HG03432 (cell line): Measurements from ENCODE around the gene MACROD2.

Experiments
- ATAC-seq: cut with Tn5 transposase; IDR thresholded peaks from one replicate; pipeline ENCODE4 v1.9.1; 2021; ENCODE audit warnings: mild to moderate bottlenecking, moderate library complexity; ENCODE audit not compliant: unreplicated experiment

The MACROD2 gene

GRCh38 chr20:14568701-14569100 is 573.4 kb downstream of the MACROD2 start:
- no peak for ATAC-seq

- no peak for ATAC-seq
Observed at GRCh38 chr20:14569641-14570040, 574.3 kb downstream of the MACROD2 start.

GRCh38 chr20:14570811-14571210 is 575.5 kb downstream of the MACROD2 start:
- no peak for ATAC-seq

- no peak for ATAC-seq
Observed at GRCh38 chr20:14573676-14574075, 578.4 kb downstream of the MACROD2 start.

- no peak for ATAC-seq
Observed at GRCh38 chr20:14576196-14576877, 581.0 kb downstream of the MACROD2 start.

GRCh38 chr20:14580418-14581074 is 585.2 kb downstream of the MACROD2 start:
- no peak for ATAC-seq

- ATAC-seq: no peak
Observed at GRCh38 chr20:14581731-14582130, 586.4 kb downstream of the MACROD2 start.

- ATAC-seq: no peak
Observed at GRCh38 chr20:14582855-14583254, 587.5 kb downstream of the MACROD2 start.

- ATAC-seq: no peak
Observed at GRCh38 chr20:14583413-14583812, 588.1 kb downstream of the MACROD2 start.

- ATAC-seq: no peak
Observed at GRCh38 chr20:14589383-14589782, 594.1 kb downstream of the MACROD2 start.

GRCh38 chr20:14595051-14595450 is 599.7 kb downstream of the MACROD2 start:
- ATAC-seq: no peak

- no peak for ATAC-seq
Observed at GRCh38 chr20:14597206-14597715, 601.9 kb downstream of the MACROD2 start.

- ATAC-seq: no peak
Observed at GRCh38 chr20:14599613-14600012, 604.3 kb downstream of the MACROD2 start.

- no peak for ATAC-seq
Observed at GRCh38 chr20:14600527-14600926, 605.2 kb downstream of the MACROD2 start.

- ATAC-seq: no peak
Observed at GRCh38 chr20:14604143-14604542, 608.8 kb downstream of the MACROD2 start.

GRCh38 chr20:14609328-14610221 is 614.3 kb downstream of the MACROD2 start:
- ATAC-seq: no peak

GRCh38 chr20:14611479-14611878 is 616.2 kb downstream of the MACROD2 start:
- ATAC-seq: no peak

GRCh38 chr20:14612391-14612790 is 617.1 kb downstream of the MACROD2 start:
- ATAC-seq: no peak

- ATAC-seq: no peak
Observed at GRCh38 chr20:14616003-14616402, 620.7 kb downstream of the MACROD2 start.

- ATAC-seq: no peak
Observed at GRCh38 chr20:14617123-14617522, 621.8 kb downstream of the MACROD2 start.

- ATAC-seq: no peak
Observed at GRCh38 chr20:14619411-14619810, 624.1 kb downstream of the MACROD2 start.
